Ectodermal cell (in vitro differentiated cells): ENCODE results near the gene USP32.

Source experiments
- H3K27ac ChIP-seq: 2 replicates; pipeline ENCODE4 v1.7.0; 2013; ENCODE audit warnings: mild to moderate bottlenecking, low read depth, low read length; ENCODE audit not compliant: insufficient read depth, poor library complexity, severe bottlenecking
- H3K27me3 ChIP-seq: 2 replicates; pipeline ENCODE4 v1.7.0; 2013; ENCODE audit warnings: mild to moderate bottlenecking, low read length; ENCODE audit not compliant: insufficient read depth, control insufficient read depth, poor library complexity, severe bottlenecking
- H3K36me3 ChIP-seq: one replicate; pipeline ENCODE4 v1.7.0; 2013; ENCODE audit warnings: low read length; ENCODE audit not compliant: control insufficient read depth, insufficient read depth
- H3K4me1 ChIP-seq: one replicate; pipeline ENCODE4 v1.7.0; 2013; ENCODE audit warnings: low read length; ENCODE audit not compliant: control insufficient read depth, insufficient read depth
- H3K4me3 ChIP-seq: 2 replicates; pipeline ENCODE4 v1.7.0; 2013; ENCODE audit warnings: low read depth, low read length, control low read depth; ENCODE audit not compliant: insufficient read depth
- H3K9me3 ChIP-seq: 2 replicates; pipeline ENCODE4 v1.7.0; 2013; ENCODE audit warnings: mild to moderate bottlenecking, low read length, moderate library complexity; ENCODE audit not compliant: control insufficient read depth
- WGBS, 2 experiments: methylation state at CpG; one replicate each; pipeline ENCODE4 v1.1.7; 2013; ENCODE audit warnings: missing lambda C conversion rate in 2 of 2; 5-methylcytosine and 5-hydroxymethylcytosine counted together

Gene USP32

GRCh38 chr17:60129164-60129563 lies 262.8 kb downstream of the USP32 start:
- no peaks in the 10 kb centered on the region for H3K4me1 ChIP-seq
- H3K27ac ChIP-seq, result no peak overlapping the region
- H3K9me3 ChIP-seq, result no peaks in the 10 kb centered on the region
- H3K27me3 ChIP-seq, result no peaks in the 10 kb centered on the region
- 88 to 90% methylated on average over 4 of the region's 4 CpGs for WGBS, 2 experiments
- H3K36me3 ChIP-seq, result no peaks in the 10 kb centered on the region
- no peak overlapping the region for H3K4me3 ChIP-seq
